HepG2 (cell line): ENCODE results near the gene RHBDL3. TPM values are rescaled to one million over a fixed set of nuclear protein-coding genes. Genes with fewer than 3 reads are reported as not detected.

Experiments used
- ATAC-seq: fragments of 200-7000 bp; cut with Tn5 transposase; 3 replicates; pipeline ENCODE4 v1.9.1; 2020; ENCODE audit warnings: mild to moderate bottlenecking, moderate library complexity
- BruUV-seq: library from RNA; stranded (reverse); fragments of 400-500 nt; replicated peaks from 2 replicates; lab custom pipeline; 2021; lab: Mats Ljungman, UMichigan
- CTCF ChIA-PET: fragments of 300-600 bp; formaldehyde crosslinking; extraction: SDS; loops from one replicate; lab custom pipeline; 2021; ENCODE audit warnings: low total read pairs, inconsistent platforms, low intra/inter-chr PET ratio; lab: Yijun Ruan, JAX
- POLR2A ChIA-PET: fragments of 350-600 bp; sonication (Branson Sonifier 250); formaldehyde crosslinking; loops from one replicate; lab custom pipeline; 2020; ENCODE audit warnings: antibody characterized with exemption, inconsistent platforms; lab: Yijun Ruan, JAX
- DNase-seq: peaks from one replicate; pipeline ENCODE4 v3.0.0-alpha.2; 2015; ENCODE audit warnings: low spot score
- FAIRE-seq: peaks from 3 replicates; lab custom pipeline; 2011; peaks lifted over from hg19 to GRCh38; lab: Jason Lieb, UNC
- H2AFZ ChIP-seq: one replicate; pipeline ENCODE4 v1.6.1; 2011; ENCODE audit warnings: low read length, inconsistent platforms
- H3K27ac ChIP-seq: fragments of 300-600 bp; 3 replicates; pipeline ENCODE4 v1.8.0; 2011; ENCODE audit warnings: mixed run types, mild to moderate bottlenecking, mixed read lengths, low read length, inconsistent platforms; ENCODE audit not compliant: insufficient read depth; ENCODE audit errors: extremely low read length
- H3K27me3 ChIP-seq, 2 experiments: fragments of 200-600 bp in 1 of 2; 2 replicates in 1 of 2; 3 replicates in 1 of 2; pipeline versions ENCODE4 v1.6.0 to v1.8.0; 2011; ENCODE audit warnings: low read length in 2 of 2, mild to moderate bottlenecking in 2 of 2, moderate library complexity in 2 of 2, inconsistent platforms in 1 of 2; ENCODE audit not compliant: insufficient read depth in 2 of 2, control insufficient read depth in 1 of 2
- H3K36me3 ChIP-seq, 2 experiments: fragments of 200-600 bp in 1 of 2; replicated peaks in 1 of 2; 2 replicates in 1 of 2; 3 replicates in 1 of 2; pipeline versions ENCODE4 v1.5.1 to v1.8.0; 2011; ENCODE audit warnings: low read length in 2 of 2, inconsistent platforms in 1 of 2; ENCODE audit not compliant: insufficient read depth in 2 of 2, control insufficient read depth in 1 of 2
- H3K4me1 ChIP-seq: 2 replicates; pipeline ENCODE4 v1.5.1; 2012; ENCODE audit warnings: low read length, inconsistent platforms; ENCODE audit not compliant: insufficient read depth
- H3K4me2 ChIP-seq: 2 replicates; pipeline ENCODE4 v1.6.0; 2011; ENCODE audit warnings: low read depth, low read length, inconsistent platforms
- H3K4me3 ChIP-seq, 3 experiments: fragments of 200-600 bp in 1 of 3; sonication (generic), shearing (Covaris generic) in 1 of 3; replicated peaks in 1 of 3; 2 replicates each; pipeline ENCODE4 v1.5.1; 2011 to 2016; ENCODE audit warnings: low read length in 3 of 3, inconsistent platforms in 2 of 3, low read depth in 2 of 3, mild to moderate bottlenecking in 2 of 3, control low read depth in 1 of 3, mixed read lengths in 1 of 3; ENCODE audit not compliant: insufficient read depth in 1 of 3
- H3K79me2 ChIP-seq: one replicate; pipeline ENCODE4 v1.6.1; 2011; ENCODE audit warnings: low read length, inconsistent platforms; ENCODE audit not compliant: insufficient read depth
- H3K9ac ChIP-seq: 2 replicates; pipeline ENCODE4 v1.6.0; 2011; ENCODE audit warnings: mild to moderate bottlenecking, low read depth, low read length, inconsistent platforms; ENCODE audit not compliant: insufficient read depth
- H3K9me3 ChIP-seq: 2 replicates; pipeline ENCODE4 v1.5.1; 2012; ENCODE audit warnings: mild to moderate bottlenecking, low read length
- H4K20me1 ChIP-seq: 2 replicates; pipeline ENCODE4 v1.6.0; 2011; ENCODE audit warnings: inconsistent platforms, mild to moderate bottlenecking, low read length, moderate library complexity; ENCODE audit not compliant: insufficient read depth
- ARID3A ChIP-seq: IDR thresholded peaks from 2 replicates; pipeline ENCODE4 v1.6.1; 2012; ENCODE audit warnings: low read depth, low read length, improper control_type of control experiment
- ARNTL ChIP-seq: sonication (generic); formaldehyde crosslinking; IDR thresholded peaks from 2 replicates; pipeline ENCODE4 v1.4.0; 2020; ENCODE audit warnings: mild to moderate bottlenecking, missing genetic modification reagents
- E2F1 ChIP-seq: sonication (generic); formaldehyde crosslinking; IDR thresholded peaks from 2 replicates; pipeline ENCODE4 v1.5.0; 2020; ENCODE audit warnings: missing genetic modification reagents
- EZH2 ChIP-seq: conservative IDR thresholded peaks from 2 replicates; pipeline ENCODE4 v1.6.1; 2012; ENCODE audit warnings: mild to moderate bottlenecking, low read depth, low read length, moderate library complexity
- MNT ChIP-seq: fragments of 450-650 bp; IDR thresholded peaks from 2 replicates; pipeline ENCODE4 v1.6.1; 2016
- NFKB2 ChIP-seq: sonication (generic); formaldehyde crosslinking; IDR thresholded peaks from 2 replicates; pipeline ENCODE4 v1.4.0; 2020; ENCODE audit warnings: missing genetic modification reagents, borderline replicate concordance
- ZFP36 ChIP-seq: fragments of 150-350 bp; IDR thresholded peaks from 2 replicates; pipeline ENCODE4 v1.6.1; 2018; ENCODE audit warnings: borderline replicate concordance, low read length, low read depth; ENCODE audit not compliant: partially characterized antibody
- ZIK1 ChIP-seq: sonication (generic); formaldehyde crosslinking; IDR thresholded peaks from 2 replicates; pipeline ENCODE4 v1.5.0; 2020; ENCODE audit warnings: mild to moderate bottlenecking, low read depth, missing genetic modification reagents, borderline replicate concordance
- ZNF761 ChIP-seq: sonication (generic); formaldehyde crosslinking; conservative IDR thresholded peaks from 2 replicates; pipeline ENCODE4 v1.4.0; 2020; ENCODE audit warnings: mild to moderate bottlenecking, missing genetic modification reagents
- ZNF839 ChIP-seq: sonication (generic); formaldehyde crosslinking; IDR thresholded peaks from 2 replicates; pipeline ENCODE4 v1.4.0; 2020; ENCODE audit warnings: missing genetic modification reagents, mild to moderate bottlenecking, borderline replicate concordance
- WGBS: methylation state at CpG from one replicate; pipeline ENCODE4 v1.1.6; 2017; ENCODE audit warnings: low lambda C conversion rate; 5-methylcytosine and 5-hydroxymethylcytosine counted together
- in situ Hi-C: cut with HindIII; loops from 2 replicates; pipeline ENCODE4 v1.10.0; 2017; ENCODE audit warnings: low pct_unique_long_range_greater_than_20kb; ENCODE audit not compliant: extremely low pct_ligation_motif_present
- intact Hi-C: fragments of 100-400 bp; cut with micrococcal nuclease; formaldehyde crosslinking; loops from one replicate; pipeline ENCODE4 v1.10.0; 2022; ENCODE audit not compliant: unreplicated experiment
- polyA plus RNA-seq, 8 experiments: library from polyadenylated mRNA; depleted of rRNA in 3 of 8; stranded (reverse) in 7 of 8; unstranded in 1 of 8; fragments of >200 nt; fragmentation: Illumina TruSeq in 4 of 8; extraction: Trizol in 4 of 8; gene quantifications; 2 replicates each; pipeline versions ENCODE4 v1.2.1 to v1.2.3, GENCODE V29; 2011 to 2016; ENCODE audit warnings: low read depth in 4 of 8, missing spikeins in 1 of 8, mixed read lengths in 1 of 8; ENCODE audit not compliant: insufficient read depth in 1 of 8
- total RNA-seq, 5 experiments: library from RNA; depleted of rRNA; stranded (reverse); fragments of >200 nt; fragmentation: Illumina TruSeq; extraction: Trizol; gene quantifications; 2 replicates each; pipeline ENCODE4 v1.2.3, GENCODE V29; 2016; ENCODE audit warnings: low read depth in 1 of 5

Gene RHBDL3
- total and polyA plus RNA-seq, 2 of the 13 experiments (the other 11 are each of a cell fraction or from before 2014, with no cell fraction given) = 0.09 TPM; not detected in 1

- ATAC-seq (no peak), DNase-seq (no peak), FAIRE-seq (no peak)
- Histone ChIP-seq H3K9me3 (no peaks in the 10 kb centered on the region), H3K36me3 (no peaks in the 10 kb centered on the region), H3K4me1 (peaks cover 31% of the 10 kb centered on the region), H3K4me2 (no peak overlapping the region), H3K9ac (no peak overlapping the region), H3K27ac (no peak overlapping the region), H2AFZ (no peak overlapping the region), H3K27me3 (peaks cover 0 to 12% of the 10 kb centered on the region in 2 experiments; a peak in 1 of 5 replicates), H3K4me3 (no peak overlapping the region), H3K79me2 (no peaks in the 10 kb centered on the region), H4K20me1 (no peaks in the 10 kb centered on the region)
- BruUV-seq = no TSS peak
- TF ChIP-seq EZH2 (no peak), MNT (0 out of 2 replicates have a peak, but pooled peaks have one; percentile 11)
- POLR2A ChIA-PET = no interaction called here
- 63% methylated on average over 17 of the region's 20 CpGs for WGBS
- CTCF ChIA-PET = no interaction called here
- in situ Hi-C loops = no loop called here
- intact Hi-C loops = no loop called here
Observed at GRCh38 chr17:32283745-32284201, 18.1 kb downstream of the RHBDL3 start.

GRCh38 chr17:32285306-32285705 lies 19.7 kb downstream of the RHBDL3 start:
- Histone ChIP-seq H3K36me3 (no peaks in the 10 kb centered on the region), H3K4me3 (no peak overlapping the region), H4K20me1 (no peaks in the 10 kb centered on the region), H3K79me2 (no peaks in the 10 kb centered on the region), H3K4me1 (peaks cover 22% of the 10 kb centered on the region), H3K27ac (no peak overlapping the region), H3K27me3 (peaks cover under 1 to 11% of the 10 kb centered on the region in 2 experiments; a peak in 1 of 5 replicates), H3K4me2 (no peak overlapping the region), H2AFZ (no peak overlapping the region), H3K9ac (no peak overlapping the region), H3K9me3 (no peaks in the 10 kb centered on the region)
- CTCF ChIA-PET = no interaction called here
- FAIRE-seq = no peak
- in situ Hi-C loops = no loop called here
- no peak for DNase-seq
- ATAC-seq = no peak
- POLR2A ChIA-PET = no interaction called here
- no TSS peak for BruUV-seq
- WGBS = 83% methylated on average over 8 of the region's 8 CpGs
- TF ChIP-seq ARID3A (no peak), ARNTL (CRISPR knock-in tag) (no peak), ZFP36 (no peak), ZNF839 (CRISPR knock-in tag) (no peak), NFKB2 (CRISPR knock-in tag) (no peak), E2F1 (CRISPR knock-in tag) (no peak), ZNF761 (CRISPR knock-in tag) (no peak), ZIK1 (CRISPR knock-in tag) (no peak)
- intact Hi-C loops = no loop called here
